DOHH2 (cell line): ENCODE results near the gene KCTD5.
"Not testable (repeated sequence)": the region's sequence is repeated elsewhere in the genome, so short reads cannot be mapped to it uniquely, and the experiment has no call there.

Experiments
- CTCF ChIP-seq: fragments of 200-600 bp; sonication (generic); IDR thresholded peaks from one replicate; pipeline ENCODE4 v1.5.1; 2014; ENCODE audit warnings: antibody characterized with exemption, mild to moderate bottlenecking, low read depth, low read length; ENCODE audit not compliant: poor library complexity, severe bottlenecking
- EZH2phosphoT487 ChIP-seq: fragments of 200-600 bp; sonication (generic); IDR thresholded peaks from 2 replicates; pipeline ENCODE4 v1.6.1; 2017; ENCODE audit warnings: borderline replicate concordance, mild to moderate bottlenecking, antibody characterized with exemption, low read length, moderate library complexity, mixed read lengths

- not testable (repeated sequence) for TF ChIP-seq CTCF, EZH2phosphoT487
These were observed 7.1 kb downstream of the KCTD5 start for GRCh38 chr16:2689422-2689821.
